DMS 273 treated with DMSO at 0.1 percent for 48 hours (cell line): ENCODE measurements around the gene ZNF664.

Experiments used
- DNase-seq: peaks from one replicate; lab custom pipeline; 2025; lab: John Stamatoyannopoulos, UW

ZNF664 gene

DNA sequence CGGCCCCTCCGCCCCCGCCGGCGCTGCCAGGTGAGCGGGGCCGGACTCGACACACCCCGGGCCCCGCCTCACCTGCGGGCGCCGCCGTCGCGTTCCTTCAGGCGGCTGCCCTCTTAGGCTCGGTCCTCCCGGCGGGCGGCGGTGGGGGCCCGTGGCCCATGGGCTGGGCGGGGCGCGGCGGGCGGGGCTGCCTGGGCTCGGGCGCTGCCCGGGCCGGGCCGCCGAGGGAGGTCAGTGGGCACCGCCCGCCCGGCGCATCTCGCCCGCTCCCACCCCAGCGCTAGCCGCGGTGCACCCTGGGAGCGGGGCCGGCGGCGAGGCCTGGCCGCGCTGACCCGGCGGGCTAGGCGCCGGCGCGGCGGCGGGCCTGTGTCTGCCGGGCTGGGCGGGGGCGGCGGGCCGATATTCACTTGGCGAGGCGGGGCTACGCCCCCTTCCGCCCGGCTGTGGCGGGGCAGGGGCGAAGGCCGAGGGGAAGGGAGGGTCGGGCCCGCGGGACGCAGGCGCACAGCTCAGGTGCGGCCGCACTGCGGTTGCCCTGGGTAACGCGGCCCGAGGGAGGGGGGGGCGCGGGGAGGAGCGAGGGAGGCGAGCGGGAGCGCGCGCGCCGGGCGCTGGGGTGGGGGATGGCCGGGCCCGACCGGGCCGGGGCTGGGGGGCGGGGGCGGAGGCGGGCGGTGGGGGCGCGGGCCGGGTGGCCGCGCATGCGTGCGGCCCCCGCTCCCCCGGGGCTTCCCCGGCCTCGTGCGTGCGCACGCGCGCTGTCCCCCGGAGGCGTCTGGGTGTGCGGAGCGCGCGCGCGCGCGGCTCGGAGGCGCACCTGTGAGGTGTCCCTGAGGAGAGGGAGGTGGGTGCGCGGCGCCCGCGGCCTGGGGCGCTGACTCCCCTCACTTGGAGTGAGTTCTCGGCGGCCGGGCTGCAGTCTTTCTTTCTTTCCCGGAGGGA lies at the start of gene ZNF664, which contains the start of gene CCDC92:
Gene ZNF664, plus strand, starts transcription at position 759 of the 945 bp plus-strand sequence. CDS start 38,930 bp downstream, outside the sequence.
Gene CCDC92, minus strand, starts transcription at position 375 of the 945 bp plus-strand sequence. CDS start 28,526 bp downstream, outside the sequence.
- DNase-seq, result no peak

- no peak for DNase-seq
Observed at GRCh38 chr12:123923927-123924326, 49.1 kb upstream of the ZNF664 start.

DNA sequence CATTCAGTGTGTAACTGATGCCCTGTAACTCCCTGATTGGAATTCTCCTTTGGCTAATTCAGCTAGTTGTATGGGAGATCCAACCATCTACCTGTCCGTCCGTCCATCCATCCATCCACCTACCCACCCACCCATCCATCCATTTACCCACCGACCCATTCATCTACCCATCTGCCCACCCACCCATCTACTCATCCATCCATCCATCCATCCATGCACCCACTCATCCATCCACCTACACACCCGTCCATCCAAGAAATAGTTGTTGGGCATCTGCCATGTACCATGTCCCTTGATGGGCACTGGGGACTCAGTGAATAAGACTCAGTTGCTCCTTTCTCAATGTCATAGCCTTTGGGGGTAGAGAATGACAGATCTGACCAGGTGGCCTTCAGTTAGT lies 48.5 kb upstream of the ZNF664 start:
- no peak for DNase-seq

DNA sequence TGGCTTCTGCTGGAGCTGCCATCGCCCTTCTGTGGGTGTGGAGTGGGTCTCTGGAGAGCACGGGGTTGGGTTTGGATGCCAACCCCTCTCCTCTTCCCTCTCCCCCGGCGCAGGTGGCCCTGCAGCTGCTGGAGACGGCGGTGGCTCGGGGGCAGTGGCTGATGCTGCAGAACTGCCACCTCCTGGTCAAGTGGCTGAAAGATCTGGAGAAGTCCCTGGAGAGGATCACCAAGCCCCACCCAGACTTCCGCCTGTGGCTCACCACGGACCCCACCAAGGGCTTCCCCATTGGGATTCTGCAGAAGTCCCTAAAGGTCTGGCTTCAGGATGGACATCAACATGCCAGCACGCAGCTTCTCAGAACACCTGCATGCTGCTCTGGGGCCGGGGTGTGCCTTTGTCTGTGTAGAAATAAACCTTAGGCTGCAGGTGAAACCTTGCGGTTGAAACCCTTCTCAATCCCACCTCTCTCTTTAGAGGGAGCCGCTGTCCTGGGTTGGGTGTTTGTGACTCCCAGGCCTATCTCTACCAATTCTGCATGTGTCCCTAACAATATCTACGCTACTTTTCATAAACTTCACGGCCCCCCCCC lies 44.6 kb upstream of the ZNF664 start:
- DNase-seq, result no peak

GRCh38 chr12:123928897-123929296 lies 44.1 kb upstream of the ZNF664 start:
- DNase-seq, result no peak

- no peak for DNase-seq
Observed at GRCh38 chr12:123929946-123930583, 43.0 kb upstream of the ZNF664 start.

DNA sequence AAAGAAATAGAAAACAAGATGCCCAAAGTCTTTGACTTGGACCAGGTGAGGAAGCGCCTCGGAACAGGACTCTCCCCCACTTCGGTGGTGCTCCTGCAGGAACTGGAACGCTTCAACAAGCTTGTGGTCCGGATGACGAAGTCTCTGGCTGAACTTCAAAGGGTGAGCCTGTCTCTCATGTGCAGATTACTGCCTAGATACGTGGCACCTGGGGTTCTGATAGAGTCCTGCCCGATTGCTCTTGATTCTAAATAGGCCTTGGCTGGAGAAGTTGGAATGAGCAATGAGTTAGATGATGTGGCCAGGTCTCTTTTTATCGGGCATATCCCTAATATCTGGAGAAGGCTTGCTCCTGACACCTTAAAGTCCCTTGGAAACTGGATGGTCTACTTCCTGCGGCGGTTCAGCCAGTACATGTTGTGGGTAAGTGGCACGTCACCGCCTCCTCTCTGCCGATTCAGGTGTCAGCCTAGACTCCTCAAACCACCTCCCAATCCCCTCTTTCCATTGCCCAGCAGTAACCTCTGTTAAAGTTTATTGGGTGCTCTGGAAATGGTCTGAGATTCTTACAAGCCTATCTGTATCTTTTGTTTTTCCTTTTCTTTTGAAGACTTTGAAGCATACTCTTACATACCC lies 41.2 kb upstream of the ZNF664 start:
- DNase-seq, result no peak

DNA sequence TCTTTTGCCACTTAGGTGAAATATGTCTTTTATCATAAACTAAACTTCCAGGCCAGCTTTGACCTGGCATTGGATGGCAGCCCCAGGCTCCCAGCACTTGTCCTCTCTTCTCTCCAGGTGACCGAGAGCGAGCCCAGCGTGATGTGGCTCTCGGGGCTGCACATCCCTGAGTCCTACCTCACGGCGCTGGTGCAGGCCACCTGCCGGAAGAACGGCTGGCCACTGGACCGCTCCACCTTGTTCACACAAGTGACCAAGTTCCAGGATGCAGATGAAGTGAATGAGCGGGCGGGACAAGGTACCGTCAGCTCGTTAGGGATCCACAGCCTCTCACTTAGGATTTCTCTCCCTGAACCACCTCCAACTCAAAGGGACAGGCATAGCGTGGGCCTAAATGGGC lies 39.8 kb upstream of the ZNF664 start:
- DNase-seq, result no peak

- DNase-seq, result no peak
Observed at GRCh38 chr12:123934016-123934620, 38.9 kb upstream of the ZNF664 start.

- DNase-seq, result no peak
Observed at GRCh38 chr12:123934829-123935228, 38.2 kb upstream of the ZNF664 start.

- no peak for DNase-seq
Observed at GRCh38 chr12:123935956-123936355, 37.1 kb upstream of the ZNF664 start.

- no peak for DNase-seq
Observed at GRCh38 chr12:123936471-123936870, 36.5 kb upstream of the ZNF664 start.

GRCh38 chr12:123936956-123937706 lies 35.9 kb upstream of the ZNF664 start:
- DNase-seq, result no peak

DNA sequence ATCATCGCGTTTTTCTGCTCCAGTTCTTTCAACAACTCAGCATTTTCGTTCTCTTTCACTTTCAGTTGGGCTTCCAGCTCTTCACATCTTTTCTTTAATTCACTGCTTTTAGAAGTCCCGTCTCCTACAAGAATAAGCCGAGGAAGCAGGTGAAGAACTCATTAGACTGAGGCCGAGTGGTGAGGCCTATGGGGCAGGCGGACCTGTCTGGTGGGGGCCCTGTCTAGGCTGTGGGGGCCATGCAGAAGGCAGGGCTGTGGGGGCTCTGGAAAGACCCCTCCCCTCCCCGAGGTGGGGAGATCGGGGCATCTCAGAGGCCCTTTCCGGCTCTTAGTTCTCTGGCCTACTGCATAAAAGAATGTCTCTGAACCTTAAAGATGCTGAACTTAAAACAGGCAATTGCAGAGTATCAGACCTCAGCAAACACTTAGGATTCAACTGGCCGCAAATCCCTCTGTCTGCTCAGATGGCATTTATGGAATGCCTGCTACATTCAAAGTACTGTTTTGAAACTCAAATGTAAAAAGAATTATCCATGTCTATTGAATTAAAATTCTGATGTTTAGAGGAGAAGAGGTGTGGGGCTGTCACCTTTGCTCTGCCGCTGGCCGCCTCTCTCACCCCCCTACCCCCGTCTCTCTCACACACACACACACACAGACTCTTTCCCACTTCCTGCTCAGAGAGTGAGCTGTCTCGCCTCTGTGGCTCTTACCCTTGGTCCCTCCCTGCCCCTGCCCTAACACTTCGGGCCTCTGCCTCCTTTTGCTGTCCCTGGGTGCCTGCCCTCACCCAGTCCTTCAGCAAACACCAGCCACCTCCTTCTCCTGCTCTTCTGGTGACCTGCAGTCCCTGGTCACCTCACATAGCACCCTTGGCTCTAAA lies 35.1 kb upstream of the ZNF664 start:
- no peak for DNase-seq

DNA sequence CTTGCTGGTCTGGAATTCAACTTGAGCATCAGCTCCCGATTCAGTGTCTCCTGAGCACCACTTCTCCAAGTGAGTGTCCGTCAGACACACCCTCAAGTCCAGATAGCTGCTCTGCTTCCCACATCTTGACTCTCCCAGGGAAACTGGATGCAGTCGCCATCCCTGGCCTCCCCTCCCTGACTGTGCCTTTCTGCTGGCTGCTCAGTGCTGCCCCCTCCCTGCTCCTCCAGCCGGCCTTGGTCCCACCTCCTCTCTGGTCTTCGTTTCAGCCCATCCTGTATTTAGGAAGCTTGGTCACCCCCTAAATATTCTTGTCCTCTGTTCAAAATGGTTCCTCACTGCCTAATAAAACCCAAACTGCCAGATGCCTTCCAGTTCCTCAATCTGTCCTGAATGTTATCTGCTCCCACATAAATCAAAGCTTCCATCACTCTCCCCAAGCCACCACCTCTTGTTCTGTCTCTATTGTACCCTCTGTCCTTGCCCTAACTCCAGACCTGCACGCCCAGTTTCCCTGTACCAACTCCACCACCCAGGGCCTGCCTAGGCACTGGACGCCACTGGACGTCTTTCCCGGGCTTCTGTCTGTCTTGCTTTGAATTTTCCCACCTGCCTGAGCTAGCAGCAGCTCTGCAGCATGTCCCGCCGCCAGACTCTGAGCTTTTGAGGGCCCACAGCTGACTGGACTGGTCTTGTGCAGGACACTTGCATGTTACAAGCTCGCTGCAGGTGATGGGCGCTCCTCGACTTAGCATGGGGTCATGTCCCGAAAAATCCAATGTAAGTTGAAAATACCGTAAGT lies 34.1 kb upstream of the ZNF664 start:
- no peak for DNase-seq

- no peak for DNase-seq
Observed at GRCh38 chr12:123939716-123940626, 33.0 kb upstream of the ZNF664 start.

DNA sequence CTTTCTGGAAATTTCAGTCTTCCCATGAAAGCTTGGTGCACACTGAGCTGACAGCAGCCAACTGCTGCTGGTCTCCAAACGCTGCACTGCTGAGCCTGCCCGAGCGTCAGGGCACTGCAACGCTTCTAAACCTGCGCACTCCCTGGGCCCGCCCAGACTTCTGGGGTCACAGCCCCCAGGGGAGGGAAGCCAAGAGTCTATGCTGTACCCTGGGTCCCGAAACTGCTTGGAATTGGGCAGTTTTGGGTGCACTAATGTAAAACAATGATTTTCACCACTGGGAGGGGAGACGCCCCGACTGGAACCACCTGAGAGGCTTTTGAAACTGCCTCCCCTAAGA lies 32.4 kb upstream of the ZNF664 start:
- DNase-seq, result no peak

GRCh38 chr12:123941000-123941399 lies 32.0 kb upstream of the ZNF664 start:
- DNase-seq, result no peak
